ENCODE measurements around the gene SH2D4B.

DNA sequence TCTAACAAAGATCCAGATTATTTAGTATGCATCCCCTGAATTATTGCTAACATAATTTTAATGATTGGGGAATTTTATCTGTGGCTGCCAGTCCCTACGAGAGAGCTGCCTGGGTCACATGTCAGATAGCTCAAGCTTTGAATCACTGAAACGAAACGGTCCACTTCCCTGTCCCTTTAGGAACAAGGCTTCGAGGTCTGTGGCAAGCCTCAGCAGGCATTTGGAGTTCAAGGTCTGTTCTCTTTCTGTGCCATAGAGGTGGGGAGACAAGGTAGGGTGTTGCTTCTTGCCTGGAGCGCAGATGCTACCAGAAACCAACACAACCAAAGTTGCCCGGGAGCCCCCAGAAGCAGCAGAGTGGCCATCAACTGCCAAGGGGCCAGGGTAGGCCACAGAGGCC, 13.9 kb upstream of the SH2D4B start:
- TF ChIP-seq, protein P1, sequence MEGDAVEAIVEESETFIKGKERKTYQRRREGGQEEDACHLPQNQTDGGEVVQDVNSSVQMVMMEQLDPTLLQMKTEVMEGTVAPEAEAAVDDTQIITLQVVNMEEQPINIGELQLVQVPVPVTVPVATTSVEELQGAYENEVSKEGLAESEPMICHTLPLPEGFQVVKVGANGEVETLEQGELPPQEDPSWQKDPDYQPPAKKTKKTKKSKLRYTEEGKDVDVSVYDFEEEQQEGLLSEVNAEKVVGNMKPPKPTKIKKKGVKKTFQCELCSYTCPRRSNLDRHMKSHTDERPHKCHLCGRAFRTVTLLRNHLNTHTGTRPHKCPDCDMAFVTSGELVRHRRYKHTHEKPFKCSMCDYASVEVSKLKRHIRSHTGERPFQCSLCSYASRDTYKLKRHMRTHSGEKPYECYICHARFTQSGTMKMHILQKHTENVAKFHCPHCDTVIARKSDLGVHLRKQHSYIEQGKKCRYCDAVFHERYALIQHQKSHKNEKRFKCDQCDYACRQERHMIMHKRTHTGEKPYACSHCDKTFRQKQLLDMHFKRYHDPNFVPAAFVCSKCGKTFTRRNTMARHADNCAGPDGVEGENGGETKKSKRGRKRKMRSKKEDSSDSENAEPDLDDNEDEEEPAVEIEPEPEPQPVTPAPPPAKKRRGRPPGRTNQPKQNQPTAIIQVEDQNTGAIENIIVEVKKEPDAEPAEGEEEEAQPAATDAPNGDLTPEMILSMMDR (IDR thresholded peaks at IDR 0.05) = no peak
- TF ChIP-seq POLR2A (IDR thresholded peaks at IDR 0.05) (no peak), EP300 (IDR thresholded peaks at IDR 0.05) (no peak)

Data from sigmoid colon (tissue), 4 donors.